H1 (cell line): ENCODE measurements around the gene CSRP3. TPM values are rescaled to one million over a fixed set of nuclear protein-coding genes. Genes with fewer than 3 reads are reported as not detected.

Source experiments
- ATF2 ChIP-seq: IDR thresholded peaks from 2 replicates; pipeline ENCODE4 v1.6.1; 2012; ENCODE audit warnings: low read length, inconsistent platforms
- KDM5A ChIP-seq: fragments of 200-600 bp; IDR thresholded peaks from 2 replicates; pipeline ENCODE4 v1.7.1; 2012; ENCODE audit warnings: mild to moderate bottlenecking, low read length, inconsistent platforms, mixed read lengths
- SP4 ChIP-seq: IDR thresholded peaks from 2 replicates; pipeline ENCODE4 v1.6.1; 2012; ENCODE audit warnings: low read length, inconsistent platforms
- polyA plus RNA-seq, 7 experiments: library from polyadenylated mRNA; depleted of rRNA in 3 of 7; stranded (reverse) in 5 of 7; unstranded in 2 of 7; fragments of >200 nt in 5 of 7; fragments of 200-250 nt in 2 of 7; gene quantifications; 1 replicate in 5 of 7; 2 replicates in 1 of 7; 4 replicates in 1 of 7; pipeline versions ENCODE4 v1.2.1 to v1.2.3, GENCODE V29; 2011 to 2013; ENCODE audit warnings: missing spikeins in 2 of 7, mixed read lengths in 2 of 7
- total RNA-seq: library from RNA; stranded (reverse); fragmentation: NEBNext Ultra II Directional; extraction: Animal tissue kit (Norgen Biotek cat#: 25700); gene quantifications from 2 replicates; pipeline ENCODE4 v1.2.1, GENCODE V29; 2021
- TF ChIP-seq, protein P1 (sequence below): IDR thresholded peaks from 2 replicates; pipeline ENCODE4 v1.6.1; 2011; ENCODE audit warnings: low read depth, mild to moderate bottlenecking, low read length; ENCODE audit not compliant: insufficient read depth

The CSRP3 gene
- total and polyA plus RNA-seq, 2 of the 8 experiments (the other 6 are each of a cell fraction or from before 2014, with no cell fraction given) = not detected

DNA sequence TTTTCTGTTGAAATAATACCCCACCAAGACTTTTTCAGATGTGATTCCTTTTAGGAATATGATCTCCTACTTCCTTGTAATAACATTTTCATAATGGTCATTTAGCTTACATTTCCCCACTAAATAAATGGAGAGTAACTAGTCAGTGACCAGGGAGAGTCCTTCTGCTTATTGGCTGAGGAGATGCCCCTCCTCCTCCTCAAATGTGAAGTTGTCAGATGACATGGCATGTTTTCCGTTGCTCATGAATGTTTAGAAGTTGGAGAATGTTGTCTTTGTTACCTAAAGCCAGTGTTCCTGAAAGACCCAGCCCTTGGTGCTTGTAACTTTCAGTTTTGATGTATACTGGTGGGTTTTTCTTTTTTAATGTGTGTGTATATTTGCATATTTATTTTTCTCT, 38.2 kb downstream of the CSRP3 start (continued):
- no peak for TF ChIP-seq ATF2
- TF ChIP-seq SP4 = no peak
- TF ChIP-seq KDM5A = no peak
- TF ChIP-seq, protein P1, sequence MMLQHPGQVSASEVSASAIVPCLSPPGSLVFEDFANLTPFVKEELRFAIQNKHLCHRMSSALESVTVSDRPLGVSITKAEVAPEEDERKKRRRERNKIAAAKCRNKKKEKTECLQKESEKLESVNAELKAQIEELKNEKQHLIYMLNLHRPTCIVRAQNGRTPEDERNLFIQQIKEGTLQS = no peak
